A549 (cell line): ENCODE results near the gene IDUA. TPM values are rescaled to one million over a fixed set of nuclear protein-coding genes. Genes with fewer than 3 reads are reported as not detected.

Experiments used
- ATAC-seq, 2 experiments: fragments of 200-7000 bp in 1 of 2; fragments of >200 bp in 1 of 2; cut with Nextera tagmentation in 1 of 2; cut with Tn5 transposase in 1 of 2; 3 replicates each; pipeline versions ENCODE4 v1.8.0 to v1.9.1; 2018 to 2020; ENCODE audit warnings: mild to moderate bottlenecking in 1 of 2, moderate library complexity in 1 of 2
- CTCF ChIA-PET: fragments of 300-600 bp; sonication (Branson Sonifier 250); formaldehyde crosslinking; extraction: SDS; loops from one replicate; lab custom pipeline; 2021; ENCODE audit warnings: antibody characterized with exemption, inconsistent platforms; lab: Yijun Ruan, JAX
- POLR2A ChIA-PET: fragments of 350-600 bp; formaldehyde crosslinking; extraction: SDS; loops from one replicate; lab custom pipeline; 2021; ENCODE audit warnings: antibody characterized with exemption, inconsistent platforms; lab: Yijun Ruan, JAX
- DNase-seq, 2 experiments: peaks; one replicate each; pipeline versions ENCODE4 v3.0.0 to v3.0.0-alpha.2; 2011 to 2016; ENCODE audit warnings: low read depth in 1 of 2, low spot score in 1 of 2
- FAIRE-seq: peaks from 2 replicates; lab custom pipeline; 2011; peaks lifted over from hg19 to GRCh38; lab: Jason Lieb, UNC
- H3K27ac ChIP-seq, 2 experiments: fragments of >200 bp; sonication (Bioruptor Twin); formaldehyde crosslinking; 3 replicates each; pipeline ENCODE4 v1.5.1; 2016 to 2017
- H3K4me1 ChIP-seq: fragments of >200 bp; sonication (Bioruptor Twin); formaldehyde crosslinking; 3 replicates; pipeline ENCODE4 v1.6.1; 2016
- H3K4me2 ChIP-seq: fragments of >200 bp; sonication (Bioruptor Twin); formaldehyde crosslinking; 3 replicates; pipeline ENCODE4 v1.6.1; 2016
- H3K4me3 ChIP-seq: fragments of >200 bp; sonication (Bioruptor Twin); formaldehyde crosslinking; 3 replicates; pipeline ENCODE4 v1.5.1; 2016
- H3K9me3 ChIP-seq: fragments of >200 bp; sonication (Bioruptor Twin); formaldehyde crosslinking; 3 replicates; pipeline ENCODE4 v1.6.1; 2016
- CBX2 ChIP-seq: fragments of 200-600 bp; sonication (generic); IDR thresholded peaks from 2 replicates; pipeline ENCODE4 v1.6.1; 2016; ENCODE audit warnings: low read depth, mild to moderate bottlenecking, borderline replicate concordance
- CHD4 ChIP-seq: fragments of 200-600 bp; sonication (generic); IDR thresholded peaks from 2 replicates; pipeline ENCODE4 v1.6.1; 2016; ENCODE audit warnings: antibody characterized with exemption, mild to moderate bottlenecking, borderline replicate concordance
- FOSB ChIP-seq: fragments of 250-450 bp; sonication (Bioruptor Pico); IDR thresholded peaks from 2 replicates; pipeline ENCODE4 v1.5.0; 2020; ENCODE audit warnings: mild to moderate bottlenecking, moderate library complexity
- HEYL ChIP-seq: fragments of 250-450 bp; sonication (Bioruptor Pico); IDR thresholded peaks from 2 replicates; pipeline ENCODE4 v1.8.0; 2021; ENCODE audit warnings: mild to moderate bottlenecking, moderate library complexity
- HOXA7 ChIP-seq: fragments of 250-450 bp; sonication (Bioruptor Pico); IDR thresholded peaks from 2 replicates; pipeline ENCODE4 v1.5.0; 2020; ENCODE audit warnings: mild to moderate bottlenecking, moderate library complexity
- HOXB13 ChIP-seq: fragments of 250-450 bp; sonication (Bioruptor Pico); IDR thresholded peaks from 2 replicates; pipeline ENCODE4 v1.5.0; 2020; ENCODE audit warnings: low read depth, mild to moderate bottlenecking, moderate library complexity
- HOXB5 ChIP-seq: fragments of 250-450 bp; sonication (Bioruptor Pico); IDR thresholded peaks from 2 replicates; pipeline ENCODE4 v1.5.0; 2020; ENCODE audit warnings: mild to moderate bottlenecking, moderate library complexity
- JUN ChIP-seq, 2 experiments: fragments of >200 bp; sonication (Bioruptor Twin); formaldehyde crosslinking; IDR thresholded peaks; 2 replicates in 1 of 2; 3 replicates in 1 of 2; pipeline ENCODE4 v1.6.1; 2016 to 2017
- KDM5A ChIP-seq: fragments of 200-600 bp; sonication (generic); IDR thresholded peaks from 2 replicates; pipeline ENCODE4 v1.6.1; 2016; ENCODE audit warnings: antibody characterized with exemption, mild to moderate bottlenecking
- MYC ChIP-seq: IDR thresholded peaks from 2 replicates; pipeline ENCODE4 v1.6.1; 2012; ENCODE audit warnings: mild to moderate bottlenecking, inconsistent platforms, low read length, improper control_type of control experiment, borderline replicate concordance
- NPAS2 ChIP-seq: fragments of 250-450 bp; sonication (Bioruptor Pico); IDR thresholded peaks from 2 replicates; pipeline ENCODE4 v1.8.0; 2022; ENCODE audit warnings: mild to moderate bottlenecking, moderate library complexity, borderline replicate concordance
- NR3C1 ChIP-seq: fragments of >200 bp; sonication (Bioruptor Twin); formaldehyde crosslinking; IDR thresholded peaks from 3 replicates; pipeline ENCODE4 v1.6.1; 2017
- PHF8 ChIP-seq: fragments of 200-600 bp; sonication (generic); IDR thresholded peaks from 2 replicates; pipeline ENCODE4 v1.6.1; 2016; ENCODE audit warnings: low read depth, mild to moderate bottlenecking, antibody characterized with exemption, moderate library complexity, borderline replicate concordance
- POLR2A ChIP-seq: IDR thresholded peaks from 2 replicates; pipeline ENCODE4 v1.6.1; 2012; ENCODE audit warnings: mild to moderate bottlenecking, low read length
- RAD21 ChIP-seq, 2 experiments: fragments of >200 bp in 1 of 2; sonication (Bioruptor Twin) in 1 of 2; formaldehyde crosslinking in 1 of 2; IDR thresholded peaks in 1 of 2; conservative IDR thresholded peaks in 1 of 2; 2 replicates in 1 of 2; 3 replicates in 1 of 2; pipeline ENCODE4 v1.6.1; 2012 to 2018; ENCODE audit warnings: inconsistent platforms in 1 of 2
- RARB ChIP-seq: fragments of 250-450 bp; sonication (Bioruptor Pico); IDR thresholded peaks from 2 replicates; pipeline ENCODE4 v1.8.0; 2021; ENCODE audit warnings: mild to moderate bottlenecking, moderate library complexity
- RCOR1 ChIP-seq: fragments of 150-350 bp; IDR thresholded peaks from 2 replicates; pipeline ENCODE4 v1.6.1; 2014; ENCODE audit warnings: antibody characterized with exemption, low read length, low read depth
- RNF2 ChIP-seq: fragments of 200-600 bp; sonication (generic); IDR thresholded peaks from 2 replicates; pipeline ENCODE4 v1.6.1; 2016; ENCODE audit warnings: low read depth, mild to moderate bottlenecking, antibody characterized with exemption, moderate library complexity, borderline replicate concordance
- ZFP36 ChIP-seq: fragments of 450-650 bp; IDR thresholded peaks from 2 replicates; pipeline ENCODE4 v1.6.1; 2014; ENCODE audit warnings: borderline replicate concordance; ENCODE audit not compliant: partially characterized antibody
- ZNF302 ChIP-seq: fragments of 250-450 bp; sonication (Bioruptor Pico); IDR thresholded peaks from 2 replicates; pipeline ENCODE4 v1.9.0; 2021; ENCODE audit warnings: inconsistent platforms, mild to moderate bottlenecking, moderate library complexity
- ZSCAN20 ChIP-seq: fragments of 250-450 bp; sonication (Bioruptor Pico); IDR thresholded peaks from 2 replicates; pipeline ENCODE4 v1.8.0; 2022; ENCODE audit warnings: mild to moderate bottlenecking, moderate library complexity
- WGBS: methylation state at CpG from one replicate; pipeline ENCODE4 v1.1.6; 2017; ENCODE audit errors: missing lambda C conversion rate; 5-methylcytosine and 5-hydroxymethylcytosine counted together
- polyA plus RNA-seq, 4 experiments: library from polyadenylated mRNA; depleted of rRNA in 3 of 4; stranded (reverse); fragments of >200 nt; fragmentation: RNase III in 1 of 4; extraction: RNeasy Plus Mini Kit Qiagen cat#74134 plus additional on column Dnase treatment in 1 of 4; gene quantifications; 2 replicates in 3 of 4; 3 replicates in 1 of 4; pipeline ENCODE4 v1.2.3, GENCODE V29; 2011 to 2017
- TF ChIP-seq, protein P1 (sequence below): fragments of 150-350 bp; IDR thresholded peaks from 2 replicates; pipeline ENCODE4 v1.6.1; 2014; ENCODE audit warnings: low read depth, mild to moderate bottlenecking, low read length
- TF ChIP-seq, protein P2 (sequence below): fragments of 200-600 bp; sonication (generic); IDR thresholded peaks from 2 replicates; pipeline ENCODE4 v1.6.1; 2016; ENCODE audit warnings: antibody characterized with exemption, mild to moderate bottlenecking, moderate library complexity
- TF ChIP-seq, protein P3 (sequence below): fragments of 250-450 bp; sonication (Bioruptor Pico); IDR thresholded peaks from 2 replicates; pipeline ENCODE4 v1.5.0; 2021; ENCODE audit warnings: mild to moderate bottlenecking, moderate library complexity, borderline replicate concordance
- TF ChIP-seq, protein P4 (sequence below): fragments of >200 bp; sonication (Bioruptor Twin); formaldehyde crosslinking; IDR thresholded peaks from 3 replicates; pipeline ENCODE4 v1.5.1; 2016
- TF ChIP-seq, protein P5 (sequence below): fragments of 250-450 bp; sonication (Bioruptor Pico); IDR thresholded peaks from 2 replicates; pipeline ENCODE4 v1.5.0; 2020; ENCODE audit warnings: low read depth, mild to moderate bottlenecking, moderate library complexity

Gene IDUA
- polyA plus RNA-seq, 2 of the 4 experiments (the other 2 are of a cell fraction) = 3.1 to 19.4 TPM

DNA sequence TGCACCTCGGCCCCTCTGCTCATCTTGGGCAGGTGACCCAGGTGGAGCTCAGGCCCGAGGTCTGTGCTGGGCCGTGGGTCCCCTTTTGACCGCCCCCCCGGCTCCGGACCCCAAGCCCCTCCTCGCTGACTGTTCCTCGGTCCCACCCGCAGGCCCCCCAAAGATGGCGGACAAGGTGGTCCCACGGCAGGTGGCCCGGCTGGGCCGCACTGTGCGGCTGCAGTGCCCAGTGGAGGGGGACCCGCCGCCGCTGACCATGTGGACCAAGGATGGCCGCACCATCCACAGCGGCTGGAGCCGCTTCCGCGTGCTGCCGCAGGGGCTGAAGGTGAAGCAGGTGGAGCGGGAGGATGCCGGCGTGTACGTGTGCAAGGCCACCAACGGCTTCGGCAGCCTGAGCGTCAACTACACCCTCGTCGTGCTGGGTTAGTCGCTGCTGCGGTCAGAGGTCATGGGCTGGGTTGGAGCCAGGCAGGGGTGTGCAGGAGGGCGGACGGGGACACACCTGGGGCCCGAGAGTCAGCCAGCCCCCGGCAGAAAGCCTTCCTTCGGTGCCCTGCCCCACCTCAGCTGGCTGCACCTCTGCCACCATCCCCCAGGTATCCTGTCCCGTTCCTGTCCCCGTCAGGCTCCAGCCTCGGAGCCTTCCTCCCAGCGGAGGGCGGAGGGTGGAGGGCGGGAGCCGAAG, 35.4 kb downstream of the IDUA start:
- Histone ChIP-seq H3K4me2 (no peak overlapping the region), H3K9me3 (no peaks in the 10 kb centered on the region), H3K4me1 (no peaks in the 10 kb centered on the region), H3K4me3 (no peak overlapping the region), H3K27ac (no peak overlapping the region)
- no peak for TF ChIP-seq CBX2
- TF ChIP-seq JUN (IDR thresholded peaks at IDR 0.05) = no peak
- no peak for TF ChIP-seq PHF8
- no peak for TF ChIP-seq RARB (CRISPR knock-in tag)
- TF ChIP-seq POLR2A = no peak
- no peak for TF ChIP-seq HOXB13 (CRISPR knock-in tag)
- TF ChIP-seq NR3C1 = no peak
- TF ChIP-seq CHD4 = no peak
- TF ChIP-seq HOXA7 = no peak
- TF ChIP-seq KDM5A = no peak
- no peak for TF ChIP-seq MYC
- TF ChIP-seq NPAS2 = no peak
- TF ChIP-seq, protein P1, sequence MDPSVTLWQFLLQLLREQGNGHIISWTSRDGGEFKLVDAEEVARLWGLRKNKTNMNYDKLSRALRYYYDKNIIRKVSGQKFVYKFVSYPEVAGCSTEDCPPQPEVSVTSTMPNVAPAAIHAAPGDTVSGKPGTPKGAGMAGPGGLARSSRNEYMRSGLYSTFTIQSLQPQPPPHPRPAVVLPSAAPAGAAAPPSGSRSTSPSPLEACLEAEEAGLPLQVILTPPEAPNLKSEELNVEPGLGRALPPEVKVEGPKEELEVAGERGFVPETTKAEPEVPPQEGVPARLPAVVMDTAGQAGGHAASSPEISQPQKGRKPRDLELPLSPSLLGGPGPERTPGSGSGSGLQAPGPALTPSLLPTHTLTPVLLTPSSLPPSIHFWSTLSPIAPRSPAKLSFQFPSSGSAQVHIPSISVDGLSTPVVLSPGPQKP = no peak
- FAIRE-seq (no peak), ATAC-seq (no peak), DNase-seq (no peak)
- ChIA-PET CTCF (interaction anchor here (1.0 to 1.6 kb wide), 2 partner anchors 12 to 19 kb away, joined by 3 to 4 read pairs; no protein-coding TSS in a partner anchor), POLR2A (no interaction called here)
- WGBS = 89% methylated on average over 18 of the region's 46 CpGs

DNA sequence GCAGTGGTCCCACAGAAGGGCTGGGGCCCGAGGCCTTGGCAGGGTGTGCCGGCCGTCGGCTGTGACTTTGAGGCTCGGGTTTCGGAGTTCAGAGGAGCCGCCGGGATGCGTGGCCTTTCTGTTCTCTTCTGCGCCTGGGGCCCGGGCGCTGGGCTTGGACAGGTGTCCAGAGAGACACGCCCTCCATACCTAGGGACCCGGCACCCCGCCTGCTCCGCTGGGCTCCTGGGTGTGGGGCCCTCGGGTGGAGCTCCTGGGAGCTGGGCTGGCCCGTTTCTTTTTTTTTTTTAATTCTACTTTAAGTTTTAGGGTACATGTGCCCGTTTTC, 35.9 kb downstream of the IDUA start:
- Histone ChIP-seq H3K9me3 (no peaks in the 10 kb centered on the region), H3K27ac (no peak overlapping the region), H3K4me1 (no peaks in the 10 kb centered on the region), H3K4me2 (no peak overlapping the region), H3K4me3 (no peak overlapping the region)
- 69% methylated on average over 3 of the region's 19 CpGs for WGBS
- POLR2A ChIA-PET = no interaction called here
- CTCF ChIA-PET = interaction anchor here (1.6 kb wide), 1 partner anchor 11 kb away, joined by 4 read pairs; no protein-coding TSS in a partner anchor
- ATAC-seq = no peak
- no peak for FAIRE-seq
- DNase-seq = no peak
- TF ChIP-seq, protein P2, sequence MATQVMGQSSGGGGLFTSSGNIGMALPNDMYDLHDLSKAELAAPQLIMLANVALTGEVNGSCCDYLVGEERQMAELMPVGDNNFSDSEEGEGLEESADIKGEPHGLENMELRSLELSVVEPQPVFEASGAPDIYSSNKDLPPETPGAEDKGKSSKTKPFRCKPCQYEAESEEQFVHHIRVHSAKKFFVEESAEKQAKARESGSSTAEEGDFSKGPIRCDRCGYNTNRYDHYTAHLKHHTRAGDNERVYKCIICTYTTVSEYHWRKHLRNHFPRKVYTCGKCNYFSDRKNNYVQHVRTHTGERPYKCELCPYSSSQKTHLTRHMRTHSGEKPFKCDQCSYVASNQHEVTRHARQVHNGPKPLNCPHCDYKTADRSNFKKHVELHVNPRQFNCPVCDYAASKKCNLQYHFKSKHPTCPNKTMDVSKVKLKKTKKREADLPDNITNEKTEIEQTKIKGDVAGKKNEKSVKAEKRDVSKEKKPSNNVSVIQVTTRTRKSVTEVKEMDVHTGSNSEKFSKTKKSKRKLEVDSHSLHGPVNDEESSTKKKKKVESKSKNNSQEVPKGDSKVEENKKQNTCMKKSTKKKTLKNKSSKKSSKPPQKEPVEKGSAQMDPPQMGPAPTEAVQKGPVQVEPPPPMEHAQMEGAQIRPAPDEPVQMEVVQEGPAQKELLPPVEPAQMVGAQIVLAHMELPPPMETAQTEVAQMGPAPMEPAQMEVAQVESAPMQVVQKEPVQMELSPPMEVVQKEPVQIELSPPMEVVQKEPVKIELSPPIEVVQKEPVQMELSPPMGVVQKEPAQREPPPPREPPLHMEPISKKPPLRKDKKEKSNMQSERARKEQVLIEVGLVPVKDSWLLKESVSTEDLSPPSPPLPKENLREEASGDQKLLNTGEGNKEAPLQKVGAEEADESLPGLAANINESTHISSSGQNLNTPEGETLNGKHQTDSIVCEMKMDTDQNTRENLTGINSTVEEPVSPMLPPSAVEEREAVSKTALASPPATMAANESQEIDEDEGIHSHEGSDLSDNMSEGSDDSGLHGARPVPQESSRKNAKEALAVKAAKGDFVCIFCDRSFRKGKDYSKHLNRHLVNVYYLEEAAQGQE = no peak
- TF ChIP-seq RAD21 (conservative IDR thresholded peaks at IDR 0.05 in 1 of 2, IDR thresholded peaks at IDR 0.05 in 1 of 2) (no peak), FOSB (CRISPR knock-in tag) (no peak), ZSCAN20 (CRISPR knock-in tag) (no peak), RNF2 (no peak), ZNF302 (CRISPR knock-in tag) (no peak), ZFP36 (no peak), RCOR1 (no peak), HOXB5 (CRISPR knock-in tag) (no peak), HEYL (no peak), HOXA7 (no peak)
- TF ChIP-seq, protein P1 = no peak
- TF ChIP-seq, protein P3, sequence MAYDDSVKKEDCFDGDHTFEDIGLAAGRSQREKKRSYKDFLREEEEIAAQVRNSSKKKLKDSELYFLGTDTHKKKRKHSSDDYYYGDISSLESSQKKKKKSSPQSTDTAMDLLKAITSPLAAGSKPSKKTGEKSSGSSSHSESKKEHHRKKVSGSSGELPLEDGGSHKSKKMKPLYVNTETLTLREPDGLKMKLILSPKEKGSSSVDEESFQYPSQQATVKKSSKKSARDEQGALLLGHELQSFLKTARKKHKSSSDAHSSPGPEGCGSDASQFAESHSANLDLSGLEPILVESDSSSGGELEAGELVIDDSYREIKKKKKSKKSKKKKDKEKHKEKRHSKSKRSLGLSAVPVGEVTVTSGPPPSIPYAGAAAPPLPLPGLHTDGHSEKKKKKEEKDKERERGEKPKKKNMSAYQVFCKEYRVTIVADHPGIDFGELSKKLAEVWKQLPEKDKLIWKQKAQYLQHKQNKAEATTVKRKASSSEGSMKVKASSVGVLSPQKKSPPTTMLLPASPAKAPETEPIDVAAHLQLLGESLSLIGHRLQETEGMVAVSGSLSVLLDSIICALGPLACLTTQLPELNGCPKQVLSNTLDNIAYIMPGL (CRISPR knock-in tag) = no peak
- TF ChIP-seq, protein P4, sequence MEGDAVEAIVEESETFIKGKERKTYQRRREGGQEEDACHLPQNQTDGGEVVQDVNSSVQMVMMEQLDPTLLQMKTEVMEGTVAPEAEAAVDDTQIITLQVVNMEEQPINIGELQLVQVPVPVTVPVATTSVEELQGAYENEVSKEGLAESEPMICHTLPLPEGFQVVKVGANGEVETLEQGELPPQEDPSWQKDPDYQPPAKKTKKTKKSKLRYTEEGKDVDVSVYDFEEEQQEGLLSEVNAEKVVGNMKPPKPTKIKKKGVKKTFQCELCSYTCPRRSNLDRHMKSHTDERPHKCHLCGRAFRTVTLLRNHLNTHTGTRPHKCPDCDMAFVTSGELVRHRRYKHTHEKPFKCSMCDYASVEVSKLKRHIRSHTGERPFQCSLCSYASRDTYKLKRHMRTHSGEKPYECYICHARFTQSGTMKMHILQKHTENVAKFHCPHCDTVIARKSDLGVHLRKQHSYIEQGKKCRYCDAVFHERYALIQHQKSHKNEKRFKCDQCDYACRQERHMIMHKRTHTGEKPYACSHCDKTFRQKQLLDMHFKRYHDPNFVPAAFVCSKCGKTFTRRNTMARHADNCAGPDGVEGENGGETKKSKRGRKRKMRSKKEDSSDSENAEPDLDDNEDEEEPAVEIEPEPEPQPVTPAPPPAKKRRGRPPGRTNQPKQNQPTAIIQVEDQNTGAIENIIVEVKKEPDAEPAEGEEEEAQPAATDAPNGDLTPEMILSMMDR = no peak
- TF ChIP-seq, protein P5, sequence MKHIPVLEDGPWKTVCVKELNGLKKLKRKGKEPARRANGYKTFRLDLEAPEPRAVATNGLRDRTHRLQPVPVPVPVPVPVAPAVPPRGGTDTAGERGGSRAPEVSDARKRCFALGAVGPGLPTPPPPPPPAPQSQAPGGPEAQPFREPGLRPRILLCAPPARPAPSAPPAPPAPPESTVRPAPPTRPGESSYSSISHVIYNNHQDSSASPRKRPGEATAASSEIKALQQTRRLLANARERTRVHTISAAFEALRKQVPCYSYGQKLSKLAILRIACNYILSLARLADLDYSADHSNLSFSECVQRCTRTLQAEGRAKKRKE = no peak
